ENCODE measurements around the gene COL13A1.

COL13A1 gene

DNA sequence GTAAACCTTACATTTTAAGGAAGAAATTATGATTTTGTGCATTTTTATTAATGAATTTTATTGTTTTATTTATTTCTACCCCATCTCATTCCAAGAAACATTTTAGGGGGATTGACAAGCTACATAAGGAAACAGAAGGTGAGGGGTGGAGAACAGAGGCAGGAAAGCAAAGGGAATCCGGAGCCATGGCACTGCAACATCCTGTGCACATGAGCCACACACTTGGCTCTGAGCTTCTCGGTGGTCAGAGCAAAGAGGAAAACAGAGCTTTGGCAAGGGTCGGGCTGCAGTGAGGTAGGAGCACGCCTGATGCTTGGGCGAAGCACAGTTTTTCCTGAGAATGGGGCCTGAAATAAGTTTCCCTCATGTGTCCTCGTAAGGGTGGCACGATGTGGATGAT is 68.9 kb downstream of the COL13A1 start:
- no peak for DNase-seq

DNA sequence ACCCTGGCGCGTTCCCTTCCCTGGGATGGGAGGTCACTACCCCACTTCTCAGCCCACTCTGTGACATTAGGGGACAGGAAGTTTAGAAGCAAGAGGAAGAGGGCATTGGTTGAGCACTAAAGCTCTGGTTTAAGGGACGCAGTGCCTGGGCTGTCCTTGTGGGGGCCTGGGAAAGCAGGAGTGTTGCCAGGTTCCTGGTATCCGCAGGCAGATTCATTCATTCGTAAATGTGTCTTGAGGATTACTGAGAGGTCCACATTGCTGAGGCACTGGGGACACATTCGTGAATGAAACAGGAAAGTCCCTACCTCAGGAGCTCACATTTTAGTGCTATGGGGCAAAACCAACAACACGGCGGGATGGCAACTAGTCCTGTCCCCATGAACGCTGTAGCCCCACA is 69.4 kb downstream of the COL13A1 start:
- no peak for DNase-seq

DNA sequence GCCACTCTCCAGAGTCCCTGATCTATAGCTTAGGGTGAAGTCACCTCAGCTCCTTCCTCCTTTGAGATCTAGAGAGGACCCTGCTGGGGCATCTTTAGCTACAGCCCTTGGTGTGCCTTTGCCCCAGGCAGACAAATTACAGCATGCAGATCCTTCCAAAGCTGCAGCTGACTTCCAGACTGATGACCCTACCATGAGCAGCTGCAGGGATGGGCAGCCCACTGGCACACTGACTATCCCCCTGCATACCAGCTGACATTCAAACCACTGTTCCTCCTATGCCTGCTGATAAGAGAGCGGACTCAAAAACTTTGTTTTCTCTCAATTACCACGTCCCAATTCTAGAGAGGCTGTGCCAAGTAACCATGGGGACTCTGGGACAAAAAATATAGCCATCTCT is 70.6 kb downstream of the COL13A1 start:
- DNase-seq, result no peak

DNA sequence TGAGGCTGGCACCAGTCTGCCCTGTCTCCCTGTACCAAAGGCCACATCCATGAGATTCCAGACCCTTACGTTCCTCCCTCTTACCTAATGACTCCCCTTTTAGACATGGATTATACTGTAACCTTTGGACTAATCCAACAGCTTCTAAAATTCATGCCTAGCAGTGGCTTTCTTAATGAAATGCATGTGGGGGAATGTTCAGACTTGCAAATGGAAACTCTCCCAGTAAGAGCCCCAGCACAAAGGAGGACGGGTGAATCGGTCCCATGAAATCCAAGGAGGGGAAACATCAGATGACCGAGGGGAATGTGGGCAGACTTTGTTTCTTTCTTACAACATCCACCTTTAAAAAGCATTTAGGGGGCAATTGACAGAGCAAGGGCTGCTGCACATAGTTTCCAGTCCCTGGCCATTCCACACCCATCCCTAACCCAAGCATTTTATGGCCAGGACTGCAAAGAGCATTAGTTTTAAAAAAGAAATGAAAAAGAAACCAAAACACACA is 71.5 kb downstream of the COL13A1 start:
- no peak for DNase-seq

DNA sequence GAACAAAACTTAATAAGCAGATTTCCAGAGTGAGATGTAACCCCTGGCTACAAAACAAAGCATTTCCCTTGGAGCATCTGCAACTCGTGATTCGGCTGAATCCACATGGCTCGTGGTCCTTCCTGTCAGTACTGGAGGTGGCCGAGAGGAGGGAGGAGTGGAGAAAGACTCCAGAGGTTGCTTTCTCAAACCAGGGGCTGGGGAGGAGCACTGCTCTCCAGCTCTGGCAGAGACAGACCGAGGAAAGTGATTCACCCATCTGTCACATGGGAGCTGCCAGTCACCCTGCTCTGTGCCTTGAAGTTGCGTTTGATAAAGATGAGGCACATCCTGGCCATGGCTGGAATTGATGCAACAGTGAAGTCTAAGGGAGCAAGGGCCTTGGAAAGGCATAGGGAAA is 72.7 kb downstream of the COL13A1 start:
- no peak for DNase-seq

DNA sequence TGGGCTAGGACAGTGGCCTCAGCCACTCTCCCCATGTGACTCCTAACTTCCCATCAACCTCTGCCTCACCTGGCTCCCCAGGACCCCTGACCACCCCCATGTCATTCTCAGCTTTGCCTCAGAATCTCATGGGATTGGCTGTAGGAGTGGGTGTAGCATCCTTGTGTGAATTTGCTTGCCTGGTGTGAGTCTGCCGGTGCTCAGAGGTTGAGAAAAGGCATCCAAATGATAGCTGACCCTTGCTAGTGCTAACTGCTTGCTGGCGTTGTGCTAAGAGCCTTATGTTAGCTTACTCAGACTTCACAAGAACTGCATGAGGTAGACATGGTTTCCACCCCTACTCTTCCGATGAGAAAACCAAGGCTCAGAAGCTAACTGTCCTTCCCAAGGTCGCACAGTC is 74.2 kb downstream of the COL13A1 start:
- DNase-seq, result no peak

DNA sequence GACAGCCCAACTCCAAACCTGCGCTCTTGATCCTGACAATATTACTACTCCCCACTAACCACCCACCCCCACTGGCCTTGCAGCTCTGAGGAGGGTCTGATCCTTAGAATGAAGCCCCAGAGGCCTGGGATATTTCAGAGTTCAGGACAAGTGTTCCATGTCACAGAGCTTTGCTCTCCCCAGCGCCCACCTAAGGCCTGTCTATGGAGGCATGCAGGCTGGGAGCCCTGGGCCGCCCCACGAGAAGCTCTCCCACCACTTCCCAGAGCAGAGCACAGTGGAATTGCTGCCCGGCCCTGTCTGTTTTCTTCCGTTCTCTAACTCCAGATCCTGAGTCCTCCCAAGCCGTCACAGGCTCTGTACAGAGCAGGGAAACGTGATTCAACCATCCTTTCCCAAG is 74.6 kb downstream of the COL13A1 start:
- DNase-seq, result no peak

DNA sequence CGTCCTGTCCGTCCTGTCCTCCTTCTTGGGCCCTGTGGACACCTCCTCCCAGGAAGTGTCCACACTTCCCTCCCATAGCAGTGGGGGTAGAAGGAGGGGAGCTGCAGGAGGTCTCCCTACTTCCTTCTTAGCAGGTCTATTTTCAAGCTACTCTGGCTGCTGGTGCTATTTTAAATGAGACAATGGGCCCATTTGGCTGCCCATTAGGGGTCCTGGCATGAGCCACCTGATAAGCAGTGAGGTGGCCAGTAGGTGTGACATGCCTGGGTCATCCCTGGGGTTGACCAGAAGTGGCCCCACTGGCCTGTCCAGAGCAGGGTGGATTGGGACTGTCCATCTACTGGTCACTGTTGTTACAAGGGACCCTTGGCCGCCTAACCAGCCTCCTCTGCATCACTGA is 75.2 kb downstream of the COL13A1 start:
- no peak for DNase-seq

DNA sequence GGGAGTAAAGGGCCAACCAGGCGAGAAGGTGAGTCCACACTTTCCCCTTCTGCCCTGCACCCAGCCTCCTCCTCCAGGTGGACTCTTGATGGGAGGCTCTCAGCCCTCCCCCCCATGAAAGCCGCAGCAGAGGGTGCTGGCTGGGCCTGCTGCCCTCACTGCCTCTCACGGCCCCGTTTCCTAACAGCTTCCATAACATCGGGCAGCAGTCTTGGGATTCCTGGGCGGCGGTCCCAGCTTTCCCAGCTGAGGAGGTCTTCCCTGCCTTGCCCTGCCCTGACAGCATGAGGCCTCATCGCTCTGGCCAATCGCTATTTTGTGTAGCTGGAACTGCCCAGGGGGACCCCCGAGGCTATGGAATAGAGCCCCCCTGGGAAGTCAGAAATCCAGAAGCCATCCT is 76.3 kb downstream of the COL13A1 start:
- no peak for DNase-seq

DNA sequence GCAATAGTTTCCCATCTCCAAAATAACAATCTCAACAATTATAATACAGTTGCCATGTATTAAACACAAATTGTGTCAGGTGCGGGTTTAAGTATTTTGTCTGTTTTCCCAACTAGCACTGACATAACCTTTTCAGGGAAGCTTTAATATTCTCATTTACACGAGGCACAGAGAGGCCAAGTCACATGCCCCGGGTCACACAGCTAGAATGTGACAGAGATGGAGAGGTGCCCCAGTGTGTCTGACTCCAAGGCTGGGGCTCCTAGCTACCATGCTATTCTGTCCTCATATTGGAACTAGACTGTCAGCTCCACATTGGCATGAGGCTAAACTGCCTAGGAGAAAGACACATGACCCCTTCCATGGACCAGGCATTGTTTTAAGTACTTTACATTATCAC is 77.2 kb downstream of the COL13A1 start:
- no peak for DNase-seq

DNA sequence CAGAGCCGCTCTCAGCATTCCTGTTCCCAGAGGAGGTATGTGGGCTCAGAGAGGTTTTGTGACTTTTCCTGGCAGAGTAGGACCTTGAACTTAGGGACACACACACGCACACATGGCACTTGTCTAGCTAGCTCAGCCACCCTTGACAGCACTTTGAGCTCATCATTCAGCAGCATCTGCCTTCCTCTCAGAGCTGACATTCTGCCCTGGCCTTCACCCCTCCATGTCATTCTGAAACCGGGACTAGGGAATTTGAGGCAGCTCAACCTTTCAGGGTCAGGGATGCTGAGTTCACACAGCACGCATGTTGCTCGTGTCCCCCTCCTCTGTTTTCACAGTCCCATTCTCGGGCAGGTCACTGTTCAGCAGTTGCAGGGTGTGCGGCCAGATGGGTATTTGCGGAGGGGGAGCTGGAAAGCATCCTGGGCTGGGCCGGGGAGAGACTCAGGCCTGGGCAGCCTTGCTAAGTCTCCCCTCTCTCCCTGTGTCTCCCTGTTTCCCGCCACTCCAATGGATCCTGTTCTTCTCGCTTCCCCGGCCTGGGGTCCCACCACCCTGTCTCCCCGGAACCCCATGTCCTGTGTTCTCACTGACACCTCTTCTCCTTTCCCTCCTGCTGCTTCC is 78.0 kb downstream of the COL13A1 start:
- no peak for DNase-seq

DNA sequence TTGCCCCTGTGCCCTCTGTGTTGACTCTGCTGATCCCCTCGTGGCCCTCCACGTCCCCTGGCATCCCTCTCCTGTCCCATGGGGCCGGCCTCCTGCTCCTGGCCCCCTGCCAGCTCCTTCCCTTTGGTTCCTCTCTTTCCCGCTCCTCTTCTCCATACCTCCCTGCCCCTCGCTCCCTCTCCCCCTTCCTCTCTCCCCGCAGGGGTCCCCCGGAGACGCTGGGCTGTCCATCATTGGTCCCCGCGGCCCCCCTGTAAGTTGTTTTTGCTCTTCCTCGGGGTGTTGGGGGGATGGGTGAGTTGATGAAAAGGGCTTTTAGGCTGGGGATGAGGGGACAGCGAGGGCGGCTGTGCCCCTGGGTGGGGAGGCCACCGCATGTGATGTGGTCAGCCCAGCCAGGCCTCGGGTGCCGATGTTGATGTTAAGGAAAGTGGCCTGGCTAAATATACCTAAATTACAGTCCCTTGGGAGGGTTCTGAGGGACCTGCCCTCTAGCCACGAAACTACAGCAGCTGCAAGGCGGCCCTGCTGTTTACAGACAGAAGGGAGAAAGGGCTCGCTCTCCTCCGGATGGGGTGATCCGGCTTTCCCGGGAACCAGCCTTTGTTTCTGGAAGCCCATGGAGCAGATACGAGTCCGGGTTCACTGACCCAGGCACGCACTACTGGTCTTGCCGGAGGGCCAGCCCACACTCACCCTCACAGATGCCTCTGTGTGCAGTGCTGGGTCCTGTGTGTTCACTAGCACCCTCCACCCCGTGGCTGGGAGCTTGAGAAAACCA is 78.8 kb downstream of the COL13A1 start:
- no peak for DNase-seq

DNA sequence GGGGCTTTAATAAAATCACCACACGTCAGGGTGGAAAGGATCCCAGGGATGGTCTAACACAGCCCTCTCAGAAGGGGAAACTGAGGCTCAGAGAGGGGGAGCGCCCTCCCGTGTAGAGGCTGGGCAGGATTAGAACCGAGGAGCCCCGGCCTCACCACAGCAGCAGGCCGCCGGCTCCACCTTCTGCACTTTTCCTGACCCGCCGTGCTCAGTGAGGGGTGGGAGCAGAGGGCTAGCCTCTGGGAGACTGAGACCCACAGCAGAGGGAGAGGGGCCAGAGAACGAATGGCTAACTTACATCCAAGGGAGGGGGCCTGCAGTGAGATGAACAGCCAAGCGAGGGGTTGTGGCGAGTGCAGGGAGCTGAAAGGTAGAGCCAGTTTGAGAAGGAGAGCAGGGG is 79.5 kb downstream of the COL13A1 start:
- no peak for DNase-seq

DNA sequence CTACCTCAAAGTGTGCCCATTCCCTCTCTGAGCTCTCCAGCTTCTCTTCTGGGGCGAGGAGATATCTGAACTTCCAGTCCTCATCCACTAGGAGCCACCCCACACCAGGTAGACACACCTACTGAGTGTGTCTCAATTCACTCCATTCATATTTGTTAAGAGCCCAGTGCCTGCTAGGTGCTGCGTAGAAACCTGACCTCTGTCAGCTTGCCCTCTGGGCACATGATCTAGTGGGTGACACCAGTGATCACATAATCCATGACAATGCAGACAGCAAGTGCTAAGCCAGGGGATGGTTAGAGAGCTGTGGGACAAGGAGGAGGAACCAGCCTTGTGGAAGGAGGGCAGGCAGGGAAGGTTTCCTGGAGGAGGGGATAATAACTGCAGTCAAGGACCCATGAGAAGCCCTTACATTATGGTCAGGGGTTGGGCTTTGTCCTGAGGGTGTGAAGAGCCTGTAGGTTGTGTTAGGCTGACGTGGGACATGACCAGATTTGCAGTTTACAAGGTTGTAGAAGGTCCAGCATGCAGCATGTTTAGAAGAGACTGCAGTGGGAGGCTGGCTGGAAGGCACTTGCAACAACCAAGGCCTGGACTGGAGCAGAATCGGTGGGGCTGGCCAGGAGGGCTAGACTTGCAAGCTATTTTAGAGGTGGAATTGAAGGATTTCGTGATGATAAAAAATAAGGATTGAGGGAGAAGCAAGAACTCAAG is 81.8 kb downstream of the COL13A1 start:
- no peak for DNase-seq

DNA sequence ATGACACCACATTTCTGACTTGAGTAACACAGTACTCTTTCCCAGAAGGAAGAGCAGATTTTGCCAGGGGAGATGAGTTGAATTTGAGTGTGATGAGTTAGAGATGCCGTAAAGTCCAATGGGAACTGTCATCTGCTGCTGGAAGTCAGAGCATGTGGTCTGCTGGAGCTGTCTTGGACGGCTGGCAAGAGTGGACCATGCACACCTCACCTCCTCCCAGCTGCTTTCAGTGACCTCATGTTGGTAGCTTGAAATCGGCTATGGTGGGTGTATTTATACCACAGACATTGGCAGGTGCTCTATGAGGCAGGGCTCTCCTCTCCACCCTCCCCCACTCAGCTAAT is 82.3 kb downstream of the COL13A1 start:
- DNase-seq, result no peak

DNA sequence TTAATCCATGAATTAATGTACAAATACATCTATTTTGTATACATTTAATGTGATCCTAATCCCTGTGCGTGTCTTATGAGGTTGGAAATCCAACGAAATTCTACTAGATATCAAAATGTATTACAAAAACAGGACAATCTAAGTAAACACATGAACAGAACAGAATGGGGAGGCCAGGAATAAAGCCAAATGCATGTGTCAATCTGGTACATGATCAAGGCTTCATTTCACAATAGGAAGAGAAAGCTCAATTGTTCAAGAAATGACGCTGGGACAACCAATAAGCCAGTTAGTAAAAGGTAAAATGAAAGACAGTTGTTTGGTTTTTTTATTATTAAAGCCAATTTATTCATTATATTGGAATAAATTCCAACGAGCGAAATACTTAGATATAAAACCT is 83.0 kb downstream of the COL13A1 start:
- peak; percentile 41 for DNase-seq

DNA sequence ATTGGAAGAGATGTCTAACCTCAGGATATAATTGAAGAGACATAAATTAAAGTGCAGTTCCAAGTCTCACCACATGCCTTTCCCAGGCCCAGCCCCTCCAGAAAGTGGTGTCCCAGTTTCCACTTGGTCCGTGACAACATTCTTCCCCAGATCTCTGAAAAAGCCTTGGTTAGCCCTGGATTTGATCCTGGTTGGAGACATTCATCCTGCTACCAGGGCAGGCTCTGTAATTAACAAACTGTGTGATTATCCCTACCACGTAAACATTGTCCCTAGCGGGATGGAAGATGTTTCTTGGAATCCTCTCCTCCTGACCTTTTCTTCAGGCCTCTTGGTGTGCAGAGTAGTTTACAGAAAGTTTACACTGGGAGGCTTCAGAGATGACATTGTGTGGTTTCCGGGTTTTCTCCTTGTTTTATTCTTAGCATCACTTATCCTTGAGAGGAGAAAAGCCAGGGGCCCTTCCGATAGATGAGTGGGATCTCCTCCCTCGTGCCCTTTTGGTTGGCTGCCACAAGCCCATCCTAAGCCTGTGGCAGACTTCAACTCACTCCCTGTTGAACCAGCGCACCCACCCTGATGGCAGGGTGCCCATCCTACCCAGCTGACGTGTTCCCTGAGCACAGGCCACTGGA is 83.8 kb downstream of the COL13A1 start:
- no peak for DNase-seq

DNA sequence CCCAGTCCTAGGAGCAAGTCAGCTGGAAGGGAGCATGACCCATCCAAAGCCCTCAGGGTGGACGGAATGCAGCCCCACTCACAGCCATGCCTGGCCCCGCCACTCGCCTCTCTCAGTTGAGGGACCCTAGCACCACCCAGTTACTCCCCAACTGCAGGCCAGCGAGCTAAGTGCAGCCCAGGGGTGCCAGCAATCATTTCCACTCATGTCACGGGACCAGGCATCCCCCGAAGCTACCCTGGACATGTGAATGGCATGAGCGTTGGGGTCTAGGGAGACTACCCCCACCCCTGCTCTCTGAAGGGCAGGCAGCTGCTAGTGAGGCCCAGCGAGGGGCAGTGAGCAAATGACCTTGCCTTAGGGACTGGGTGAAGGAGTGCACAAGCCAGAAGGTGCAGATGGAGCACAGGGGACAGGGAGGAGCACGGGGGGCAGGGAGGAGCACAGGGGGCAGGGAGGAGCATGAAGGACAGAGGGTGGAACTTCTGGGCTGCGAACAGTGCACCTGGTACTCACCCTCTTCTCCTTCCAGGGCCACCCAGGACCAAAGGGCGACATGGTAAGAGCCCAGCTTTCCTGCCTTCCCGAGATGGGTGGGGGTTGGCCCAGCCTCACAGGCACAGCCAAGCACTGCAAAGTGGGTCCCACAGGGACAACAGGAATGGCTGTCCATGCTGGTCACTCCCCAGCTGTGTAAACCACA is 87.3 kb downstream of the COL13A1 start:
- DNase-seq, result no peak

DNA sequence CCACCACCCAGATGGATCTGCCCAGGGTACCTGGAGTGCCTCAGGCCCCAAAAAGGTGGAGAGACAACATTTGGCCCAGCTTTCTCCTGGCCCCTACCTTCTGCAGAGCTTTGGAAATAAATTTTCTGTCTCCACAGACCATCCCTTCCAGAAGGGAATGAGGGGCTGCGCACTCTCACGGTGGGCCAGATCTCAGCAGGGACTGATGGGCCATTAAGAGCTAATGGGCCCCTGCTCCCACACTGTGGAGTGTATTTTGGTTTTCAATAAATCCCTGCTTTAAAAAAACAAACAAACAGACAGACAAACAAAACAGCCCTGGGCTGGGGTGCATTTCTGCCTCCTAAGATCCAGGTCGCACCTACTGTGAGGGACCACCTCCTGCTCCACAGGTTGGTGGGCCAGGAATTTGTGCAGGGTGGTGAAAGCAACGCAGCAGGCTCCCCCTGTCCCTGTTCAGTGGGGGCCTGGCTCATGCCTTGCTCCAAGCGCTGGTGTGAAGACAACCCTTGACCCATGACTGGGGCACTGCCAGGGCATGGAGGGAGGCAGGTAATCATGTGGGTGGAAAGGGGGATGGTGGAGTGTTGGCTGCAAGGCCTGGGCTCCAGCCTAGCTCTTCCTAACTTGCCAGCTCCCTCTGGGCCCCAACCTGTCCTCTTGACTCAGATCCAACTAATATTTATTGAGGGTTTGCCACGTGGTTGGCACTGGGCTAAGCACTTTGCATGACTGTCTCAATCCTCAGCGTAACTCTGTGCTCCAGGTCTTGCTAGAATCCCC is 88.5 kb downstream of the COL13A1 start:
- no peak for DNase-seq

DNA sequence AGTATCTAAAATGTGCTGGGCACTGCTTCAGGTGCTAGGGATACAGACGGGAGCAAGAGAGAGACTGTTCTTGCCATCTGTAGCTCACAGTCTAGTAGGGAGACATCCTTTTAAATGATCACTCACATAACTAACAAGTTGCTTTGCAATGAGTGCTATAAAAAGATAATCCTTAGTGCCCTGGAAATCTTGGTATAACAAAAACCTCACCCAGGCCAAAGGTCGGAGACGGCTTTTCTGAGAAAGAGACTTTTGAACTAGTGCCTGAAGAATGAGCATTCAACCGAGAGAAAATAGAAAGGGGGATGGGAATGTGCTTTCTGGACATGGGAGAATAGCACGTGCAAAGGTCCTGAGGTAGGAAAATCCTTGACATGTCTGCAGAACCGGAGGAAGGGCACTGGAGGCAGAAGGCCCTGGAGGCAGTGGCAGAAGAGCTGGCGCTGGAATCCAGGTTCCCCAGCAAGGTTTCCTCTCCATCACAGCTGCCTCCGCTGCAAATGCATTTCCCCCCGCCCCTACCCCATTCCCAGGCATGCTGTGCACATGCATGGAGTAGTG is 89.4 kb downstream of the COL13A1 start:
- DNase-seq, result no peak

DNA sequence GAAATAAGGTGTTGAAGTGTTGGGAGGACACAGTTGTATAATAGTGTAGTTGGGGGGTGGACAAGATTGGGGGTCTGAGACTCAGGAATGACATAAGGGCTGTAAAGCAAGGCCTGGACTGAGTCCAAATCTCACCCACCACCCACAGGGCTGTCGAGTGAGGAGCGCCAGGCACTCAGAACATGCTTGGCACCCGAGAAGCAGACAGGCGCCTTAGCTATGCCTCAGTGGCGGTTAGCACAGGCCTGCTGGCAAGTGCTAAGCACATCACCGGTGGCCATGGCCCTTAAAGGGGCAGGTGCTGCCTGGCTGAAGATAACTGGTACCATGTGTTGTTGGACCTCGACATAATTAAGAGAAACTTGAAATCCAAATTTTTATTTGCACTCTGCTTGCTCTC is 90.7 kb downstream of the COL13A1 start:
- DNase-seq, result no peak

DNA sequence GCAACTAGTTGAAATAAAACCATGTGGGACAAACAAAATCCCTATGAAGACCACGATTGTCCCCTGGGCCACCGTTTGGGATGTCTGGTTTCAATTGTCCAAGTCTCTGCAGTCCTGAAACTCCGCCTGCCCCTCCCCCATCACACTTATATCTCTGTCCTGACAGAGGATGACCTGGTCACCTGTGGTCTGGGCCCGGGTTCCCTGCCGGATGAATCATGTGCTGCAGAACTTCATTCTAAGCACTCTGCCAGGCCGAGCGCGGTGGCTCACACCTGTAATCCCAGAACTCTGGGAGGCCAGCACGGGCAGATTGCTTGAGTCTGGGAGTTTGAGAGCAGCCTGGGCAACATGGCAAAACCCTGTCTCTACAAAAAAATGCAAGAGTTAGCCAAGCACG is 91.1 kb downstream of the COL13A1 start:
- no peak for DNase-seq

All from midbrain (tissue), 1 donor.